ENCODE results near the gene MINDY1.

Gene MINDY1

DNA sequence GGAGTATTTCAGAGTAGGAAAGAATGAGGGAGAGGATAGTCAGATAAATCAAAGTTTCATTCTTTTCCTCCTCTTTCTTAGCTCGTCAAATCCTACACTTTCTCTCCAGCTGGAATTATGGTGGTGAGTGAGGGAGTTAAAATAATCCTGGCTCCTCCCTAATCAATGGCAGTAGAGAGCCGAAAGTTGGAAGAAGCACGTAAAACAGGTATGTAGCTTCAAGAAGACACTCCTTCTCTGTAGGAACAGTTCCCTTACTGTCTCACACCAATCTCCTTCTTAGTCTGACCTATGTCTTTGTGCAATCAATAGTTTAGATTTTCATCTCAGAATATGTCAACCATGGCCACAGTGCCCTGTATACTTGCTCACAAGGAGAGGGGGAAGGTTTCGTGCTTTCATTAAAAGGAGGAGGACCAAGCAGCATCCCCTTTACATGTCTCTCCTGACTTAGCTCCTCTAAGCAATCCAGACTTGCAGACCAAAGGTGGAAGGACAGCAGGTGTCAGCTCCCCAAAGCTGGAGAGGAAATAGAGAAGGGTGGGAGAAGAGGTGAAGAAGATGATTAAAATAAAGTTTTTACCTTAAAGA is 878 bp downstream of the MINDY1 start:
- H3K4me1 ChIP-seq = peaks cover 0 to 64% (median 52%) of the 10 kb centered on the region in 4 donors
- peak overlapping the region; percentile 58 to 66 for H3K4me3 ChIP-seq
- DNase-seq = no peak
- TF ChIP-seq, protein P1, sequence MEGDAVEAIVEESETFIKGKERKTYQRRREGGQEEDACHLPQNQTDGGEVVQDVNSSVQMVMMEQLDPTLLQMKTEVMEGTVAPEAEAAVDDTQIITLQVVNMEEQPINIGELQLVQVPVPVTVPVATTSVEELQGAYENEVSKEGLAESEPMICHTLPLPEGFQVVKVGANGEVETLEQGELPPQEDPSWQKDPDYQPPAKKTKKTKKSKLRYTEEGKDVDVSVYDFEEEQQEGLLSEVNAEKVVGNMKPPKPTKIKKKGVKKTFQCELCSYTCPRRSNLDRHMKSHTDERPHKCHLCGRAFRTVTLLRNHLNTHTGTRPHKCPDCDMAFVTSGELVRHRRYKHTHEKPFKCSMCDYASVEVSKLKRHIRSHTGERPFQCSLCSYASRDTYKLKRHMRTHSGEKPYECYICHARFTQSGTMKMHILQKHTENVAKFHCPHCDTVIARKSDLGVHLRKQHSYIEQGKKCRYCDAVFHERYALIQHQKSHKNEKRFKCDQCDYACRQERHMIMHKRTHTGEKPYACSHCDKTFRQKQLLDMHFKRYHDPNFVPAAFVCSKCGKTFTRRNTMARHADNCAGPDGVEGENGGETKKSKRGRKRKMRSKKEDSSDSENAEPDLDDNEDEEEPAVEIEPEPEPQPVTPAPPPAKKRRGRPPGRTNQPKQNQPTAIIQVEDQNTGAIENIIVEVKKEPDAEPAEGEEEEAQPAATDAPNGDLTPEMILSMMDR (IDR thresholded peaks at IDR 0.05) = no peak
- H3K27me3 ChIP-seq = no peaks in the 10 kb centered on the region
- H3K27ac ChIP-seq = peak overlapping the region; percentile 85 to 89
- H3K36me3 ChIP-seq = peaks cover 0 to 17% (median 17%) of the 10 kb centered on the region in 3 donors
- no peaks in the 10 kb centered on the region for H3K9me3 ChIP-seq
- intact Hi-C loops (cut with DNase I; ENCODE audit: low total_unique reads) = loop anchor here (10.0 kb wide), 1 partner anchor 451 kb away; no protein-coding TSS in a partner anchor

DNA sequence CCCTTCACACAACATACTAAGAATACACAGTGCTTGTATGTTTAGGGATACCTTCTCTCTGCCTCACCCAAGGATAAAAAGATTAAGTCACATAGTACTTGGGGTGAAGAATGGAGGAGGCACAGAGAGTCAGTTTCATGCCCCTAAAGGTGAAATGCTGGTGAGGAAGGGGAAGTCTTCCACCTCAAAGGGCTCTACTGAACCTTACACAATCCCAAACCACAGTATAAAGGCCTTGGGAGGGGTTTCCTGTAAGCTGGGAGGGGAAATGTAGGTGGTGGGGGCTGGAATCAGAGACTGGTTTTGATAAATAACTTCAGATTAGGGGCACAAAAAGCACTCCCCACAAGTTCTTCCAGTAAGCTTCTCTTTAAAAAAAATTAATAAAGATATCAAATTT is 3.5 kb downstream of the MINDY1 start:
- Histone ChIP-seq H3K36me3 (peaks cover 19 to 42% (median 38%) of the 10 kb centered on the region in 3 donors), H3K4me3 (no peak overlapping the region), H3K4me1 (peaks cover 0 to 48% (median 41%) of the 10 kb centered on the region in 4 donors), H3K27me3 (no peaks in the 10 kb centered on the region), H3K9me3 (no peaks in the 10 kb centered on the region), H3K27ac (peak overlapping the region in 1 of 2 donors; percentile 10)
- TF ChIP-seq, protein P1 (IDR thresholded peaks at IDR 0.05) = no peak
- intact Hi-C loops (cut with DNase I; ENCODE audit: low total_unique reads) = loop anchor here (10.0 kb wide), 1 partner anchor 448 kb away; no protein-coding TSS in a partner anchor
- no peak for DNase-seq

DNA sequence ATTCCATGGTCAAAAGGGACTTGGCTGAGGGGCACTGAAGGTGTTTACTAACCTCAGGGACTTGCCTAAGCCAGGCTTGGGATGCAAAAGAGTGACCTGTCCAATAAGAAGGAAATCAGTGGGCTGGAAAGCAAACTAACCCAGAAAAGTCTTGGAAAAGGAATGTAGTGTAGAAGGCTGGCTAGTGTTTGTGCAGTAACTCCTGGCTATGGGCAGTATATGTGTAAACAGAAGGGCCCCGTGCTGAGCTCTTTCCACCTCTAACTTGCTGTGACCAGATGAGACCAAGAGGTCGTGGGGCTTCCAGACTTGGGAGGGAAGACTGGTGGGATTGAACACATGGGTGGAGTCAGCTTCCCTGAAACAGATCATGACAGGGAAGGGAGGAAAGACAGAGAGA is 4.1 kb downstream of the MINDY1 start:
- no peak overlapping the region for H3K27ac ChIP-seq
- no peak for DNase-seq
- intact Hi-C loops (cut with DNase I; ENCODE audit: low total_unique reads) = loop anchor here (10.0 kb wide), 1 partner anchor 448 kb away; no protein-coding TSS in a partner anchor
- no peak overlapping the region for H3K4me3 ChIP-seq
- peaks cover 0 to 44% (median 37%) of the 10 kb centered on the region in 4 donors for H3K4me1 ChIP-seq
- H3K9me3 ChIP-seq = no peaks in the 10 kb centered on the region
- no peaks in the 10 kb centered on the region for H3K27me3 ChIP-seq
- TF ChIP-seq, protein P1 (IDR thresholded peaks at IDR 0.05) = no peak
- peaks cover 19 to 48% (median 44%) of the 10 kb centered on the region in 3 donors for H3K36me3 ChIP-seq

DNA sequence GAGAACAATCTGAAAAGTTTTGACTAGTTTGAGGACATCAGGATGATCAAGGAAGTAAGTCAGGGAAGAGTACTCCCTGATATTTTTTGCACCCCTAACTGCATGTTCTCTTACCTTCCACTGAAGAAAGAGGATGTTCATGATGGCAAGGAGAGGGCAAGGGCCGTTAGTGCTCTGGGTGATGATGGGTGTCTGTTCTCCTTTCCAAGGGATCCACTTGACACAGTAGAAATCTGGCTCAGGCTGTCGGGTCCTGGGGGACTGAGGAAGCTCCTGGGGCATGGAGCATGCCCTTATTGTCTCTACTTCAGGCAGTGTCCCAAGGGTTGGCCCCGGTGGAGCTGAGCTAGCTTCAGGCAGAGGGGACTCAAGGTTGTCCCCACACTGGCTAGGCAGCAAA is 4.7 kb downstream of the MINDY1 start:
- TF ChIP-seq, protein P1 (IDR thresholded peaks at IDR 0.05) = no peak
- Histone ChIP-seq H3K36me3 (peaks cover 19 to 54% (median 50%) of the 10 kb centered on the region in 3 donors), H3K4me1 (peaks cover 0 to 39% (median 32%) of the 10 kb centered on the region in 4 donors)

DNA sequence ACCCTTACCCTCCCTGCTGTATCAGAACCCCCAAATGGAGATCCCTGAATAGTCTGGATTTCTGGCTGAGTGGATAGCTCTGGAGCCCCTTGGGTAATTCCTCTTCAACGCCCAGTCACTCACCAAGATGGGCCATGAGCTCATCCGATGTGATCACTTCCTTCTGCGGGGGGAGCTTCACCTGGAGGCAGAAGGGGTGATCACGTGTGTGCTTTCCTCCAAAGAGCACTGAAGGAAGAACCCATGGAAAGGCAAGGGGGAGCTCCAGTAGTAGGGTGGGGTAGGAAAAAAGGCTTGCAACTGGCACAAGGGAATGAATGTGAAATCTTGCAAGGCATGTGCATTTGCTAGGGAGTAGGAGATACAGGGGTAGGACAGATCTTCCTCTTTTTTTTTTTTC is 5.1 kb downstream of the MINDY1 start:
- no peak overlapping the region for H3K4me3 ChIP-seq
- intact Hi-C loops (cut with DNase I; ENCODE audit: low total_unique reads) = loop anchor here (10.0 kb wide), 1 partner anchor 447 kb away; no protein-coding TSS in a partner anchor
- no peak for DNase-seq
- peaks cover 0 to 35% (median 28%) of the 10 kb centered on the region in 4 donors for H3K4me1 ChIP-seq
- TF ChIP-seq, protein P1 (IDR thresholded peaks at IDR 0.05) = no peak
- H3K36me3 ChIP-seq = peaks cover 19 to 58% (median 53%) of the 10 kb centered on the region in 3 donors
- H3K9me3 ChIP-seq = no peaks in the 10 kb centered on the region
- no peak overlapping the region for H3K27ac ChIP-seq
- H3K27me3 ChIP-seq = no peaks in the 10 kb centered on the region

More for the DNA sequence above, 4.7 kb downstream of the MINDY1 start:
- Histone ChIP-seq H3K27ac (no peak overlapping the region), H3K27me3 (no peaks in the 10 kb centered on the region), H3K9me3 (no peaks in the 10 kb centered on the region), H3K4me3 (no peak overlapping the region)
- intact Hi-C loops (cut with DNase I; ENCODE audit: low total_unique reads) = loop anchor here (10.0 kb wide), 1 partner anchor 447 kb away; no protein-coding TSS in a partner anchor
- no peak for DNase-seq
